ENCODE results near the gene WASF3.

- TF ChIP-seq CTCF (IDR thresholded peaks at IDR 0.05) = no peak
- no peak for TF ChIP-seq POLR2A (IDR thresholded peaks at IDR 0.05)
- TF ChIP-seq EP300 (IDR thresholded peaks at IDR 0.05; ENCODE audit: low read depth) = no peak
Observed at GRCh38 chr13:26653310-26653709, 95.8 kb downstream of the WASF3 start.

Measured in transverse colon (tissue), 3 donors.